Caco-2 (cell line): ENCODE data around the gene EXOSC9. TPM values are rescaled to one million over a fixed set of nuclear protein-coding genes. Genes with fewer than 3 reads are reported as not detected.

Source experiments
- BruUV-seq: library from RNA; stranded (reverse); fragments of 400-500 nt; replicated peaks from 2 replicates; lab custom pipeline; 2021; lab: Mats Ljungman, UMichigan
- CTCF ChIA-PET: fragments of 300-600 bp; sonication (Branson Sonifier 250); formaldehyde crosslinking; loops from one replicate; lab custom pipeline; 2022; ENCODE audit warnings: antibody characterized with exemption; lab: Charles Lee
- POLR2A ChIA-PET: fragments of 300-600 bp; sonication (Branson Sonifier 250); formaldehyde crosslinking; loops from one replicate; lab custom pipeline; 2022; ENCODE audit warnings: antibody characterized with exemption; lab: Charles Lee
- DNase-seq, 2 experiments: peaks; one replicate each; pipeline versions ENCODE4 v3.0.0 to v3.0.0-alpha.2; 2020 to 2022
- H3K27me3 ChIP-seq: replicated peaks from 2 replicates; pipeline ENCODE4 v1.6.0; 2011; ENCODE audit warnings: low read length; ENCODE audit not compliant: control insufficient read depth, insufficient read depth
- H3K36me3 ChIP-seq: 2 replicates; pipeline ENCODE4 v1.5.1; 2011; ENCODE audit warnings: low read length; ENCODE audit not compliant: control insufficient read depth, insufficient read depth
- H3K4me1 ChIP-seq: fragments of 250-450 bp; sonication (Bioruptor Pico); 2 replicates; pipeline ENCODE4 v1.5.1; 2020; ENCODE audit warnings: mild to moderate bottlenecking
- H3K4me3 ChIP-seq: 2 replicates; pipeline ENCODE4 v1.5.1; 2011; ENCODE audit warnings: low read depth, mild to moderate bottlenecking, control low read depth, low read length
- H3K9me3 ChIP-seq: fragments of 250-450 bp; sonication (Bioruptor Pico); 2 replicates; pipeline ENCODE4 v1.5.1; 2020; ENCODE audit warnings: mild to moderate bottlenecking, moderate library complexity
- H3K27ac Mint-ChIP-seq: one replicate; pipeline ENCODE4 v1.8.0; 2022; ENCODE audit warnings: mixed read lengths; ENCODE audit not compliant: unreplicated experiment
- H3K27me3 Mint-ChIP-seq: one replicate; pipeline ENCODE4 v1.8.0; 2022; ENCODE audit warnings: mixed read lengths; ENCODE audit not compliant: insufficient read depth, unreplicated experiment
- H3K36me3 Mint-ChIP-seq: one replicate; pipeline ENCODE4 v1.8.0; 2022; ENCODE audit warnings: mild to moderate bottlenecking, mixed read lengths; ENCODE audit not compliant: insufficient read depth, unreplicated experiment
- H3K4me1 Mint-ChIP-seq: one replicate; pipeline ENCODE4 v1.8.0; 2022; ENCODE audit warnings: low read depth, mixed read lengths; ENCODE audit not compliant: unreplicated experiment
- H3K4me3 Mint-ChIP-seq: one replicate; pipeline ENCODE4 v1.8.0; 2022; ENCODE audit warnings: mild to moderate bottlenecking, moderate library complexity, mixed read lengths; ENCODE audit not compliant: unreplicated experiment
- H3K9me3 Mint-ChIP-seq: one replicate; pipeline ENCODE4 v1.8.0; 2022; ENCODE audit warnings: mixed read lengths; ENCODE audit not compliant: unreplicated experiment
- intact Hi-C: fragments of 100-400 bp; cut with micrococcal nuclease; formaldehyde crosslinking; loops from one replicate; pipeline ENCODE4 v1.10.0; 2022; ENCODE audit not compliant: unreplicated experiment
- total RNA-seq: library from RNA; stranded (reverse); gene quantifications from 2 replicates; pipeline ENCODE4 v1.2.3, GENCODE V29; 2022
- TF ChIP-seq, protein P1 (sequence below), 2 experiments: fragments of 200-600 bp in 1 of 2; IDR thresholded peaks; 1 replicate in 1 of 2; 2 replicates in 1 of 2; pipeline versions ENCODE4 v1.5.1 to v1.8.0; 2011 to 2022; ENCODE audit warnings: antibody characterized with exemption in 1 of 2, control low read depth in 1 of 2, inconsistent platforms in 1 of 2, low read depth in 1 of 2, low read length in 1 of 2, mild to moderate bottlenecking in 1 of 2, moderate library complexity in 1 of 2; ENCODE audit not compliant: insufficient read depth in 1 of 2, severe bottlenecking in 1 of 2, unreplicated experiment in 1 of 2

The EXOSC9 gene
- total RNA-seq, 1 experiment from 2014 or later, result 32.6 TPM

DNA sequence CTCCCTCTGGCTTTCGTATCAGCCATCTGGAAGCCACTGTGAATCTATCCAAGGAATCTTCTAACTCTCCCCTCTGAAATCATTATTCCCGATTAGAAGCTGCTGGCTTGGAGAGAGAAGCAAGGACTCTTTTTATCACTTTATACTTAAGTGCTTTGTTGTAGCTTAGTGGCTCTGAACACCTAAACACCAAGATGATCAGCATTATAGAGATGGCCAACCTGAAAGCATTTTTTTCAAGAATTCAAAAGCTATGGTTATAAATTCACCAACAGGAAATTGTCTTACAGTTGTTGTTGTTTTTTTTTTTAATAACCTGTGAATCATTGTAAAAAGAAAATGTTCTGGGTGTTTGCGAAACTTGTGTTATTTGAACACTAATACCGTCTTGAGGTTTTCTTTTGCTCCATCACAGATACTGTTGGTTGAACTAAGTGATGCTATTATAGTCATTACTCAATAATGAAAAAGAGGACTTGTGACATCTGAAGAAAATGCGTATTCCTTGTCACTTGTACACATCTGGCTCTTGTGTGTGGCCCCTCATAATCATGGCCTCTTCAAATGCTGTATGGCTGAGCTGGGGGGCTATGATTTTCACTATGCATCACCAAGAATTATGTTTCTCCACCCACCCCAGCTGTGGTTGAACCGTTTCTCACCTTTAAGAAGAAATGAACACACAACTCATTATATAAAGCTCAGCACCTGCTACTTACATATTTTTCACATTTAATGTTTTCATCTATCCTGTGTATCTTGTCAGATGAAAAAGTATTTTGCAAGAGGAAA lies 24.3 kb upstream of the EXOSC9 start:
- no peaks in the 10 kb centered on the region for H3K9me3 Mint-ChIP-seq
- H3K4me3 Mint-ChIP-seq, result no peak overlapping the region
- ChIA-PET CTCF (interaction anchor here (0.5 kb wide), 1 partner anchor 93 kb away, joined by 4 read pairs; no protein-coding TSS in a partner anchor), POLR2A (no interaction called here)
- no peaks in the 10 kb centered on the region for H3K36me3 ChIP-seq
- no TSS peak for BruUV-seq
- H3K4me1 ChIP-seq, result no peaks in the 10 kb centered on the region
- H3K27me3 Mint-ChIP-seq, result peaks cover 16% of the 10 kb centered on the region
- no peaks in the 10 kb centered on the region for H3K36me3 Mint-ChIP-seq
- H3K9me3 ChIP-seq, result no peaks in the 10 kb centered on the region
- intact Hi-C loops, result no loop called here
- no peak for DNase-seq
- H3K27me3 ChIP-seq, result no peaks in the 10 kb centered on the region
- H3K4me3 ChIP-seq, result no peak overlapping the region
- H3K4me1 Mint-ChIP-seq, result no peaks in the 10 kb centered on the region
- TF ChIP-seq, protein P1, sequence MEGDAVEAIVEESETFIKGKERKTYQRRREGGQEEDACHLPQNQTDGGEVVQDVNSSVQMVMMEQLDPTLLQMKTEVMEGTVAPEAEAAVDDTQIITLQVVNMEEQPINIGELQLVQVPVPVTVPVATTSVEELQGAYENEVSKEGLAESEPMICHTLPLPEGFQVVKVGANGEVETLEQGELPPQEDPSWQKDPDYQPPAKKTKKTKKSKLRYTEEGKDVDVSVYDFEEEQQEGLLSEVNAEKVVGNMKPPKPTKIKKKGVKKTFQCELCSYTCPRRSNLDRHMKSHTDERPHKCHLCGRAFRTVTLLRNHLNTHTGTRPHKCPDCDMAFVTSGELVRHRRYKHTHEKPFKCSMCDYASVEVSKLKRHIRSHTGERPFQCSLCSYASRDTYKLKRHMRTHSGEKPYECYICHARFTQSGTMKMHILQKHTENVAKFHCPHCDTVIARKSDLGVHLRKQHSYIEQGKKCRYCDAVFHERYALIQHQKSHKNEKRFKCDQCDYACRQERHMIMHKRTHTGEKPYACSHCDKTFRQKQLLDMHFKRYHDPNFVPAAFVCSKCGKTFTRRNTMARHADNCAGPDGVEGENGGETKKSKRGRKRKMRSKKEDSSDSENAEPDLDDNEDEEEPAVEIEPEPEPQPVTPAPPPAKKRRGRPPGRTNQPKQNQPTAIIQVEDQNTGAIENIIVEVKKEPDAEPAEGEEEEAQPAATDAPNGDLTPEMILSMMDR (IDR thresholded peaks at IDR 0.05; ENCODE audit: insufficient read depth in 1 of 2, low read depth in 1 of 2, low read length in 1 of 2, severe bottlenecking in 1 of 2, unreplicated experiment in 1 of 2), result no peak
- H3K27ac Mint-ChIP-seq, result no peak overlapping the region

DNA sequence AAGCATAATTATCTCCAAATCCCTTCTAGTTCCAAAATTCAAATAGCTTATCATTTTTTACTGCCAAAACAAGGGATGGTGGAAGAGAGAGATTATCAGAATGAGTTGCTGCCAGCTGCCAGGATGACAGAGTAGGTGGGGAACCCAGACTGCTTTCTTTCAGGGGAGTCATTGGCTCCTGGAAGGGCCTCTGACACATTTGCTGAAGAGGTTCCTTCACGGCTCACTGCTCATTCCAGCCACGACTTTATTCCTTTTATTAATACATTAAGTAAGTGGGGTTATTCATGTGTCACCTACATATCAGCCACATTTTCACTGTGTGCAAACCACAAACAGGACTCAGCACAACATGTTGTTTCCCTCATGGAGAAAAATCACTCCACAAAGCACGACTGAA lies 23.5 kb upstream of the EXOSC9 start:
- H3K36me3 ChIP-seq, result no peaks in the 10 kb centered on the region
- BruUV-seq, result no TSS peak
- intact Hi-C loops, result no loop called here
- Mint-ChIP-seq H3K4me1 (no peaks in the 10 kb centered on the region), H3K36me3 (no peaks in the 10 kb centered on the region), H3K9me3 (no peaks in the 10 kb centered on the region), H3K27me3 (peaks cover 14% of the 10 kb centered on the region), H3K4me3 (no peak overlapping the region), H3K27ac (no peak overlapping the region)
- ChIA-PET POLR2A (no interaction called here), CTCF (no interaction called here)
- TF ChIP-seq, protein P1 (IDR thresholded peaks at IDR 0.05; ENCODE audit: insufficient read depth in 1 of 2, low read depth in 1 of 2, low read length in 1 of 2, severe bottlenecking in 1 of 2, unreplicated experiment in 1 of 2), result no peak
- H3K4me1 ChIP-seq, result no peaks in the 10 kb centered on the region
- no peaks in the 10 kb centered on the region for H3K27me3 ChIP-seq
- no peak for DNase-seq
- H3K4me3 ChIP-seq, result no peak overlapping the region
- no peaks in the 10 kb centered on the region for H3K9me3 ChIP-seq

- H3K27me3 ChIP-seq, result no peaks in the 10 kb centered on the region
- no peaks in the 10 kb centered on the region for H3K36me3 ChIP-seq
- Mint-ChIP-seq H3K4me3 (no peak overlapping the region), H3K9me3 (no peaks in the 10 kb centered on the region), H3K27me3 (peaks cover 17% of the 10 kb centered on the region), H3K27ac (no peak overlapping the region), H3K4me1 (no peaks in the 10 kb centered on the region), H3K36me3 (no peaks in the 10 kb centered on the region)
- intact Hi-C loops, result no loop called here
- no TSS peak for BruUV-seq
- ChIA-PET CTCF (no interaction called here), POLR2A (no interaction called here)
- H3K9me3 ChIP-seq, result no peaks in the 10 kb centered on the region
- DNase-seq, result no peak
- no peaks in the 10 kb centered on the region for H3K4me1 ChIP-seq
- TF ChIP-seq, protein P1 (IDR thresholded peaks at IDR 0.05; ENCODE audit: insufficient read depth in 1 of 2, low read depth in 1 of 2, low read length in 1 of 2, severe bottlenecking in 1 of 2, unreplicated experiment in 1 of 2), result no peak
- no peak overlapping the region for H3K4me3 ChIP-seq
Measured at GRCh38 chr4:121778991-121779628, 22.0 kb upstream of the EXOSC9 start.
